Right atrium auricular region (tissue), 2 donors: Measurements from ENCODE around the gene TRIO. TPM values are rescaled to one million over a fixed set of nuclear protein-coding genes. Genes with fewer than 3 reads are reported as not detected.
A peak's percentile ranks its signal among the peaks of the same experiment; 100 is the strongest.

ENCODE experiments used
- DNase-seq: peaks from one replicate; pipeline ENCODE4 v3.0.0-alpha.2; 2019; ENCODE audit warnings: low spot score
- H3K27ac ChIP-seq, 2 donors: fragments of 200-600 bp; sonication (generic); 1 replicate in 1 of 2; 2 replicates in 1 of 2; pipeline ENCODE4 v1.5.1; 2016 to 2019
- H3K27me3 ChIP-seq, 2 donors: fragments of 200-600 bp; sonication (generic); one replicate each; pipeline versions ENCODE4 v1.5.1 to v1.6.0; 2017 to 2019
- H3K36me3 ChIP-seq: fragments of 200-600 bp; sonication (generic); one replicate; pipeline ENCODE4 v1.5.1; 2016
- H3K4me1 ChIP-seq, 2 donors: fragments of 200-600 bp; sonication (generic); one replicate each; pipeline versions ENCODE4 v1.5.1 to v1.6.0; 2017 to 2019
- H3K4me3 ChIP-seq, 2 donors: fragments of 200-600 bp; sonication (generic); 1 replicate in 1 of 2; 2 replicates in 1 of 2; pipeline ENCODE4 v1.5.1; 2017 to 2019; ENCODE audit warnings: mild to moderate bottlenecking in 1 of 2, moderate library complexity in 1 of 2
- H3K9me3 ChIP-seq, 2 donors: fragments of 200-600 bp; sonication (generic); one replicate each; pipeline ENCODE4 v1.5.1; 2019
- CTCF ChIP-seq, 2 donors: fragments of 200-600 bp; sonication (generic); IDR thresholded peaks; one replicate each; pipeline ENCODE4 v1.5.1; 2019; ENCODE audit warnings: antibody characterized with exemption in 2 of 2
- total RNA-seq, 2 donors: library from RNA; depleted of rRNA; stranded (reverse); fragments of >200 nt; gene quantifications; one replicate each; pipeline ENCODE4 v1.1.0, GENCODE V29; 2016

TRIO gene
- total RNA-seq, 2 donors from 2014 or later, result 51.6 to 67.0 TPM

DNA sequence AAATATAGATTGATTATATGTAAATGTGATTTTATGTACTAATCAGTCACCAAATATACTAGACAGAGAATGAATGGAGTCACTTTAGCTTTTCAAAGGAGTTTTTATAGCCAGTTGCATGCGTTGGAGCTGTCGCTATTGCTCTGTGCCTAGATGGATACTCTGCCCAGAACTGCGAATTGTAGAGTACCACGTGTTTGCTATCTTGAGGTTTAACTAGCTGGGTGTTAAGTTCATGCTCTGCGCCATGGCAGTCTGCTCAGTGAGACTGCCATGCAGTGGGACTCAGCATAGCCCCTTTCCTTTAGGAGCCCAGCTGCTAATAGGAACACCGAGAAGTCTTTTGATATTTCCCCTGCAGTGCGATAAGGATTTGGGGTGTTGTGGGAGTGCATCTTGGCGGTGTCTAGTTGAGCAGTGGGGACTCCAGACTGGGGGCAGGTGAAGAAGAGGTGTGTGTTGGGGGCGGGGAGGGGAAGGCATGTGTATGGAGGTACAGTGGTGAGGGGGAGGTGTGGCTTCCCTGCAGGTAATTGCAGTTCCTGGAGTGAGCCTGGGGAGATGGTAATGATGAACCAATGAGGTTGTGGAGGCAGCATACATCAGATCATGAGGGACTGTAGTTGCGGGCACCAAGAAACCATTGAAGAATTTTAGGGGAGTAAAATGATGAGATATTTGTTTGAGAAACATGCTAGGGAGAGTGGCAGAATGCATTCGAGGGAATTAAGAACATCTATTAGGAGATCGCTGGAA, 118.9 kb downstream of the TRIO start:
- H3K27ac ChIP-seq, result no peak overlapping the region
- no peak for DNase-seq
- no peaks in the 10 kb centered on the region for H3K36me3 ChIP-seq
- H3K9me3 ChIP-seq, result no peaks in the 10 kb centered on the region
- no peak overlapping the region for H3K4me3 ChIP-seq
- H3K4me1 ChIP-seq, result peaks cover 0 to 41% of the 10 kb centered on the region in 2 donors
- TF ChIP-seq CTCF (IDR thresholded peaks at IDR 0.05), result no peak
- no peaks in the 10 kb centered on the region for H3K27me3 ChIP-seq

DNA sequence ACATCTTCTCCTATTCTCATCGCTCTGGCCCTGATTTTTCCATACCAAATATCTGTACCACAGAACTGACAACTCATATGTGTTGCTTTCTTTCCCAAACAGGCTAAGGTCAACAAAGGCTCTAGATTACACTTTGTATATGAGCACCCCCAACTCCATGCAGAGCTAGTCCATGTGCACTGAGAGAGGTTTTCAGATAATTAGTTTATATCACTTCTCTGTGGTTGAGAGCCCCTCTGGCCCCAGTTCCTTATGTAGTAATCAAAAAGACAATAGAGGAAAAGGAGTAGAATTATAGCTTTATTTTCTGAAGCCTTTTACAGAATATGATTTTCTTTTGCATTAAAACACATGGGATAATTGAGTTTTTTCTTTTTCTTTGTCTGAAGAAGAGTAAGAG, 120.0 kb downstream of the TRIO start:
- H3K4me3 ChIP-seq, result no peak overlapping the region
- no peak for TF ChIP-seq CTCF (IDR thresholded peaks at IDR 0.05)
- H3K27me3 ChIP-seq, result no peaks in the 10 kb centered on the region
- no peak overlapping the region for H3K27ac ChIP-seq
- DNase-seq, result no peak
- no peaks in the 10 kb centered on the region for H3K9me3 ChIP-seq
- no peaks in the 10 kb centered on the region for H3K36me3 ChIP-seq
- H3K4me1 ChIP-seq, result peaks cover 0 to 41% of the 10 kb centered on the region in 2 donors

GRCh38 chr5:14263699-14264098, 120.6 kb downstream of the TRIO start:
- no peak overlapping the region for H3K27ac ChIP-seq
- H3K27me3 ChIP-seq, result no peaks in the 10 kb centered on the region
- no peak overlapping the region for H3K4me3 ChIP-seq
- H3K4me1 ChIP-seq, result peaks cover 0 to 41% of the 10 kb centered on the region in 2 donors
- no peaks in the 10 kb centered on the region for H3K36me3 ChIP-seq
- H3K9me3 ChIP-seq, result no peaks in the 10 kb centered on the region
- DNase-seq, result no peak
- TF ChIP-seq CTCF (IDR thresholded peaks at IDR 0.05), result no peak

DNA sequence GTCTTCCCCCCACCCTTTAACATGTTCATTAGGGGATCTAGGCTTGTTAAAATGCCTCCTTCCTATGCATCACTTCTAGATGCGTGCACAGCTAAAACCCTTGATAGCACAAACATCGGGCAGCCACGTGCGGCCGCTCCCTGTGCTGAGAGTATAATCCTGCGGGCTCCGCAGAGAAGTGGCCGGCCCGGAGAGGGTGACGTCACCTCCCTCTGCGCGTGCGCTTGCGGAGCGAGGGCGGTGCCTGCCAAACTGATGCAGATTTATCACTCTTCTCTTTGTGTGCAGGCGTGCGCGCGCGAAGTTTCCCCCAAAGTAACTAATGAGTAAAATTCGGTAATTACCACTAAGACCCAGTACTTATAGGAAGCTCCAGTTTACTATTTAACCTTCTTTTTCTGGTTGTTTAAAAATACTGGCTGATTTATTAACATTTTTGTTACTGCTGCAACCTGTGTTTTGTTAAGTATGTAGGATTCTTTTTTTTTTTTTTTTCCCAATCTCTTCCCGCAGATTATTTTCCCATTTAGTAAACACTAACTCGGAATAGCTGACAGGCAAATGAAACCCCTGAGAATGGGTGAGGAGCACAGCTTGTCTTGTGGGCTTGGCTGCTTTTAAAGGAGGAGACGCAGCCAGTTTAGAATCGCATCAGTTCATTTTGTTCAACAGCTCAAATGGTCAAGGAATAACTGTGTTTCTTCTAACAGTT, 121.6 kb downstream of the TRIO start:
- Histone ChIP-seq H3K27me3 (no peaks in the 10 kb centered on the region), H3K27ac (no peak overlapping the region), H3K4me3 (peak overlapping the region; percentile 8 to 14), H3K36me3 (no peaks in the 10 kb centered on the region), H3K4me1 (peaks cover 0 to 50% of the 10 kb centered on the region in 2 donors), H3K9me3 (no peaks in the 10 kb centered on the region)
- peak; percentile 95 for DNase-seq
- TF ChIP-seq CTCF (IDR thresholded peaks at IDR 0.05), result no peak

- no peaks in the 10 kb centered on the region for H3K36me3 ChIP-seq
- no peak overlapping the region for H3K4me3 ChIP-seq
- H3K9me3 ChIP-seq, result no peaks in the 10 kb centered on the region
- peaks cover 0 to 58% of the 10 kb centered on the region in 2 donors for H3K4me1 ChIP-seq
- no peaks in the 10 kb centered on the region for H3K27me3 ChIP-seq
- no peak for TF ChIP-seq CTCF (IDR thresholded peaks at IDR 0.05)
- DNase-seq, result no peak
- H3K27ac ChIP-seq, result no peak overlapping the region
Observed at GRCh38 chr5:14265570-14265969, 122.4 kb downstream of the TRIO start.
